Measurements from ENCODE around the gene SCAF4.

DNA sequence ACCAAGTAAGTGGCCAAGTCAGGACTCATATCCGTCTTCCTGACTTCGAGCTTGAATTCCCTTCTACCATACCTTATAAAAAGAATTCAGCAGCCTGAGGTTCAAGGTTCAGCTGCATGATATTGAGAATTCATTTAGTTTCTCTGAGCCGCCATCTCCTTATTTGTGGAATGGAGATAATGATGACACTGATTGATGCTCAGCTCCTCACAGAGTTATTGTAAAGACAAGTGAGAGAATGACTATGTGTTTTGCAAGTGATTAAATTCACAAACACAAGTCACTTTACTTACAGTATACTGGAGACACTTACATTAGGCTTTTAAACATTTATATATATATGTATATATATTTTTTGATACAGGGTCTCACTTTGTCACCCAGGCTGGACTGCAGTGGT lies 39.8 kb upstream of the SCAF4 start:
- TF ChIP-seq, protein P1, sequence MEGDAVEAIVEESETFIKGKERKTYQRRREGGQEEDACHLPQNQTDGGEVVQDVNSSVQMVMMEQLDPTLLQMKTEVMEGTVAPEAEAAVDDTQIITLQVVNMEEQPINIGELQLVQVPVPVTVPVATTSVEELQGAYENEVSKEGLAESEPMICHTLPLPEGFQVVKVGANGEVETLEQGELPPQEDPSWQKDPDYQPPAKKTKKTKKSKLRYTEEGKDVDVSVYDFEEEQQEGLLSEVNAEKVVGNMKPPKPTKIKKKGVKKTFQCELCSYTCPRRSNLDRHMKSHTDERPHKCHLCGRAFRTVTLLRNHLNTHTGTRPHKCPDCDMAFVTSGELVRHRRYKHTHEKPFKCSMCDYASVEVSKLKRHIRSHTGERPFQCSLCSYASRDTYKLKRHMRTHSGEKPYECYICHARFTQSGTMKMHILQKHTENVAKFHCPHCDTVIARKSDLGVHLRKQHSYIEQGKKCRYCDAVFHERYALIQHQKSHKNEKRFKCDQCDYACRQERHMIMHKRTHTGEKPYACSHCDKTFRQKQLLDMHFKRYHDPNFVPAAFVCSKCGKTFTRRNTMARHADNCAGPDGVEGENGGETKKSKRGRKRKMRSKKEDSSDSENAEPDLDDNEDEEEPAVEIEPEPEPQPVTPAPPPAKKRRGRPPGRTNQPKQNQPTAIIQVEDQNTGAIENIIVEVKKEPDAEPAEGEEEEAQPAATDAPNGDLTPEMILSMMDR (conservative IDR thresholded peaks at IDR 0.05; ENCODE audit: low read length) = no peak
- TF ChIP-seq EZH2phosphoT487 (IDR thresholded peaks at IDR 0.05; ENCODE audit: borderline replicate concordance) = no peak

Measured in Loucy (cell line).